SK-N-DZ (cell line): ENCODE data around the gene FIGNL2.
A peak's percentile ranks its signal among the peaks of the same experiment; 100 is the strongest.
"Not testable (repeated sequence)": the region's sequence is repeated elsewhere in the genome, so short reads cannot be mapped to it uniquely, and the experiment has no call there.

Source experiments
- DNase-seq: peaks from one replicate; pipeline ENCODE4 v3.0.0-alpha.2; 2015; ENCODE audit warnings: low spot score

Gene FIGNL2

DNA sequence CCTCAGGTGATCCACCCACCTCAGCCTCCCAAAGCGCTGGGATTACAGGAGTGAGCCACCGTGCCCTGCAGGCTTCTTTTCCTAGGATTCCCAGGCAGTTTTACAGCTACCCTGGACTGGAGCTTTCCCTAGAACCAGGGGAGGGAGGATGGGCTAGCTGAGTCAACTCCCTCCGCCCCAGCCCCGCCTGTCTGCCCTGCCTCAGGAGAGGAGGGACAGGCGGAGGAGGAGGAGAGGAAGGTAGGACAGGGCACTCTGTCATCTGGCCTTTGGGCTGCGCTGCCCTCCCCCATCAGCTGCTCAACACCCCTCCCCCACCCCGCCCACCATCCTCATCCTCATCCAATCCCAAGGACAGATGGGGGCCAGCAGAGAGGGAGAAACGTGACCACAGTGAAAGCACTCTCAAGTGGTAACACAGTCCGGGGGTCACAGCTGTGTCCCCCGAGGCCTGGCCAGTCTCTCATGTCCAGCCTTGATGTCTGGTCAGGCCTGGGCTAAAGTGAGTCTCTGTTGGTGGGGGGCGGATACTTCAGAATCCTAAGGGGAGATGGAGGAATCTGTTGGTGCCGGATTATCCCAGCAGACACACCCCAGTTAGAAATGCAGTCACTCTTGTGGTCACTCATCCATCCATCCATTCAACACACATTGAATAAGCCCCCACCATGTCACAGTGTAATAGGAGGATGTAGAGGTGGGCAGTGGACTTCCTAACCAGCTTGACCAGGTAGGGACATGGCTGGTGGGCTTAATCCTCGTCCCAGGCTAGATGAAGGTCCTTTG lies 12.3 kb downstream of the FIGNL2 start:
- DNase-seq, result no peak

DNA sequence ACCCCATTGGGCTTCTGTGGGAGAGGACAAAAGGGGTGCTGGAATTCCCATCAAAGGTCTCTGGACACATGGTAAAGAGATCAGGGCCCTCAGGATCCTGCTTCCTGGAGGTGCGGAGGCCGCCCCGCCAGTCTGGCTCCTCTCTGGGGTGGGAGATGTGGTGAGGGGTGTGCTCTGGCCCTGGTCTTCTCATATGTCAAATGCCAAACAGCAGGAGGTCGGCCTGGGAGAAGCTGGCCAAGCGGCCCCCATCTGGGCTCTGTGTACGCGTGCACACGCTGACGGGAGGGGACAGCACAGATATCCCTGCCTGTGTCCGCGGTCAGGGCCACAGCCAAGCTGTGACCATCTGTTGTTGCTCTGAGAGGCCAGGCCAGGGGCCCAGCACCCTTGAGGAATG lies 14.1 kb downstream of the FIGNL2 start:
- DNase-seq, result no peak

DNA sequence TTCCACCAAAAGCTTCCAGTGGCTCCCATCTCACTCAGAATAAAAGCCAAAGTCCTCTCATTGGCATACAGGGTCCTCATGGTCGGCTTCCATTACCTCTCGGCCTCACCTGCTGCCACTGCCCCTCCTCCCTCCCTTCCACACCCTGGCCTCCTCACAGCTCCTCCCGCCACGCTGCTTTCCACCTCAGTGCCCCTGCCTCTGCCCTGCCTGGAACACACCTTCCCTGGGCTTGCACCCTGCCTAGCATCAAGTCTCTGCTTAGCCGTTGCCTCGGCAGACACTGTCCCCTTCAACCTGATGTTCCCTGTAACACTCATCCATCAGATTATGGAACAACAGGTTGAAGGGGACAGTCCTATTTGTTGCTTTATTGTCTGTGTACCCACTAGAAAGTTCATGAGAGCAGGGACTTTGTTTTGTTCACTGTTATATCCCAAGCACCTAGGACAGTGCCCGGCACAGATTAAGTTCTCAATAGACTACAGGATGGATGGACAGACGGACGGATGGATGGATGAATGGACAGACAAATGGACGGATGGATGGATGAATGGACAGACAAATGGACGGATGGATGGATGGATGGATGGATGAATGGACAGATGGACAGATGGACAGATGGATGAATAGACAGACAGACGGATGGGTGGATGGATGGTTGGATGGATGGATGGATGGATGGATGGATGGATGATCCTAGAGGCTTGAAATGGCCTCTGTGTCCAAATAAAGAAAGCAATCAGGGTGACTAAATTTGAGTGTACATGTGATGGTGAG lies 14.9 kb downstream of the FIGNL2 start:
- no peak for DNase-seq

DNA sequence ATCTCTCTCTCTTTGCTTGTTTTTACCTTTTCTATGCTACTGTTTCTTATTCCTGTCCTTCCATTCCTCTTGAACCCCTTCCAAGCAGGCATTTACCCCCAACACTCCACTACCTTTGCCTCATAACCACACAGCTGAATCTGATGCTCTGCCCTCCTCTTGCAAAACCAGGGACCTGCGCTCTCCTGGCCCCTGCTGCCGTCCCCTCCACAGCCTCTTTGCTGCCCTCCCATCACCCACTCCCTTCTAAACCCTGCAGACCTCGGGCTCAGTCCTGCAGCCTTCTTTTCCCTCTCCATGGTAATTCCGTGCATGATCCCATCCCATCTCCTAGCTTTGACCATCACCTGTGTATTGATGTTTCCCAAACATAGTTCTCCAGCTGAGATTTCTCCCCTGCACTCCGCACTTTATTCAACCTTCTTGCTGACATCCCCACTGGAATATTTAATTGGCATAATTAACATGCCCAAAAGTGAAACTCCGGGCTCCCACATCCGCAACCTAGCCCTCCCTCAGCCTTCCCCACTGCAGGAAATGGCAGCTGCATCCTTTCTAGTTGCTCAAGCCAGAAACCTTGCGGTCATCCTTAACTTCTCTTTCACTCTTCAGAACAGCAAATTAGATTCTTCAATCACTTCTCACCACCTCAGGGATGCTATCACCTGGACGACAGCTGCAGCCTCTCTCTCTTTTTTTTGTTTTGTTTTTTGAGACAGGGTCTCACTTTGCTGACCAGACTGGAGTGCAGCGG lies 16.0 kb downstream of the FIGNL2 start:
- no peak for DNase-seq

DNA sequence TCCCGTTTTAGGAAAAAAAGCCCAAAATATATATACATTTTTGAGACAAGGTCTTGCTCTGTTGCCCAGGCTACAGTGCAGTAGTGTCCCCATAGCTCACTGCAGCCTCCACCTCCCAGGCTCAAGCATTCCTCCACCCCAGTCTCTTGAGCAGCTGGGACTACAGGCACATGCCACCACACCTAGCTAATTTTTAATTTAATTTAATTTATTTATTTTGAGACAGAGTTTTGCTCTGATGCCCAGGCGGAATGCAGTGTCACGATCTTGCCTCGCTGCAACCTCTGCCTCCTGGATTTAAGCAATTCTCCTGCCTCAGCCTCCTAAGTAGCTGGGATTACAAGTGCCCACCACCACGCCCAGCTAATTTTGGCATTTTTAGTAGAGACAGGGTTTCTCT lies 16.7 kb downstream of the FIGNL2 start:
- DNase-seq, result not testable (repeated sequence)

DNA sequence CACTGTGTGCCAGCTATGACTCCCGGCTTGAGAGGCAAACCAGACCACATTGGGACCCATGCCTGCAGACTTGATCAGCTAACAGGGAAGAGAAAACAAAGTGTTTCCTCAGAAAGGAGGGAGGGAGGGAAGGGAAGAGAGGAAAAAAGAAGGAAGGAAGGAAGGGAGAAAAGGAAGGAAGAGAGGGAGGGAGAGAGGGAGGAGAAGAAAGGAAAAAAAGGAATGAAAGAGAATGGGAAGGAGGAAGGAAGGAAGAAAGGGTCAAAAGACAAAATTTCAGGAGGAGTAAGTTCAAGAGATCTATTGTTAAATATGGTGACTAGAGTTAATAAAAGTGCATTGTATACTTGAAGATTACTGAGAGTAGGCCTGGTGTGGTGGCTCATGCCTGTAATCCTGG lies 18.9 kb downstream of the FIGNL2 start:
- no peak for DNase-seq

DNA sequence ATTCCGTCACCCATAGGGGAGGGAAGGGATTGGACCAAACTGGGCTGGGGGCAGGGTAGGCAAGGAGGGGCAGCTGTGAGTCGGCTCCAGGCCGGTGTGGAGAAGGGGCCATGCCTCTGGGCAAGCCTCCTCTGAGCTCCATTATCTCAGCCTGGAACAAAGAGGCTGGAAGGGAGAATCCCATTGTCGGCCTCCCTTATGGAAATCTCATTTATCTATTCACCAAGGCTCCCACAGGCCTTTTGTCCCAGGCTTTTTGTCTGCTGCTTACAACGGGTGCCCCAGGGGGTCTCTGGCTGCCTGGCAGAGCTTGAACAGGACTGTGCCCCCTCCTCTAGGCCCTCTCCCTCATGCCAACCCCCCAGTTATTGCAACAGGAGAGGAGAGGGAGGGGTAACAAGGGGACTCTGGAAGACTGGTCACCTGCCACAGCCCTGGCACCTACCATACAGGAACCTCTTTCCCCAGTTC lies 19.5 kb downstream of the FIGNL2 start:
- no peak for DNase-seq

DNA sequence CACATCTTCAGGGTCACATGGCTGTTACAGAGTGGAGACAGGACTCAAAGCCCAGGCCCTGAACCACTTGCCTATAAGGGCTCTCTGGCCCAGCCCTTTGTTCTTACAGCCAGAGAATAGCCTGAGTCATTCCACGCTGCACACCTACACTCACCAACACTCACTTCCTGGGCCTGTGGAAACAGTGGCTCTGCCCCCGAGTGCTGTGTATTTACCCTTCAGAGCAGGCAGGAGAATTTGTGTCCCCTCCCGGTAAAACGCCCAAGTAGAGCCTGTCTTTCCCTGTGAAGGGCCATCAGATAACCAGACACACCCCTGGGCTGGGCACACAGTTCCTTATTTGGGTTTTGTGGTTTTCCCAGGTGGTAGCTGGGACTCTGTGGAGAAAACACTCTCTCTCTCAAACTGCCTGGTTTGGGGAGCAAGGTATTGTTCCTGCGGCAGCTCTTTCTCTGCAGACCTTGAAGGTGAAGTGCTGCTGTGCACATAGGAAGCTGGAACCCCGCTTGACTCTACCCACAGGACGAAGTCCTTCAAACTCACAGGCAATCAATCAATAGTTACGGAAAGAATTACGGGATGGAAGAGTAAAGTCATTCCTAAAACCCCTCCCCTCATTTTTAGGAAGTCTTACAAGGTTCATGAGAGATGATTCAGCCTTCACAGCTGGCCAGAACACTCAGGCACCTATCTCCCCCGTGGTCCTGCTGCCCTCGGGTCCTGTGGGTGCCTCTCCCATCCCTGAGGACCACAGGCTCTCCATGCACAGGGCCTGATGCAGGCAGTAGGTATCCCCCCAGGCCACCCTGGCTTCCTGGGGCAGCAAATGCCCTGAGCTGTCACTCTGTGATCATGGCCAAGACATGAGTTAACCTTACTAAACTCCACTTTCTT lies 20.3 kb downstream of the FIGNL2 start:
- no peak for DNase-seq

DNA sequence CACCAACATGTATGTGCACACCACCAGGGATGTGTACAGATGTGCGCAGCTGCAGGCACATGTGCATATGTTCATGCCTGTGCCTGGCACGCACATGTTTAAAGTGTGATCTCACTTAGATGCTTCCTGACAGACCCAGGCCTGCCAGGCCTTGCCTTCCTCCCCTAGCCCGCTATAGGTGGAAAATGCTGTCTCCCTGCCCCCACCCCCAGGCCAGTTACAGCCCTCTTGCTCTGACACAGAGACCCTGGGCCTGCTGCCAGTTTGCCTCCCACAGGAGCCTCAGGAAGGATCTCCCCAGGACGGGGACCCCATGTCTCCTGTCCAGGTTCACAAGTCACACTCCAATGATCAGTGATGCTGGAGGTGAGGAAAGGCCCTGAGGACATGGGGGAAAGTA lies 21.6 kb downstream of the FIGNL2 start:
- DNase-seq, result no peak

DNA sequence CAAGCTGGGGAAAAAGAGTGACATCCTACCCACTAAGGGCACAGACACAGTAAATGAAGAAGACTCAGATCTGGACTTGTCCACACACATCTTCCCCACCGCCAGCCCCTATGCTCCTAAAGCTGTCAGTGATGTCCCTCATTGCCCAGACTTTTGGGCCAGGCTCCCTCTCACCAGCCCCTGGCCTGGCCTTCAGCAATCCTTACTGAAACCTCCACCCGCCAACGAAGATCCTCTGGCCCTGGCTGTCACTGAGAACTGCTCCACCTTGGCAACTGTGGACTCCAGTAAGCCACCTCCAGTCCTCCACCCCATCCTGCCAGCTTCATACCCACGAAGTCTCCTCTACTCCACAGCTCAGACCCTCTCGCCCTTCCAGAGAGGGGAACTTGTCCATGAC lies 23.3 kb downstream of the FIGNL2 start:
- DNase-seq, result no peak

DNA sequence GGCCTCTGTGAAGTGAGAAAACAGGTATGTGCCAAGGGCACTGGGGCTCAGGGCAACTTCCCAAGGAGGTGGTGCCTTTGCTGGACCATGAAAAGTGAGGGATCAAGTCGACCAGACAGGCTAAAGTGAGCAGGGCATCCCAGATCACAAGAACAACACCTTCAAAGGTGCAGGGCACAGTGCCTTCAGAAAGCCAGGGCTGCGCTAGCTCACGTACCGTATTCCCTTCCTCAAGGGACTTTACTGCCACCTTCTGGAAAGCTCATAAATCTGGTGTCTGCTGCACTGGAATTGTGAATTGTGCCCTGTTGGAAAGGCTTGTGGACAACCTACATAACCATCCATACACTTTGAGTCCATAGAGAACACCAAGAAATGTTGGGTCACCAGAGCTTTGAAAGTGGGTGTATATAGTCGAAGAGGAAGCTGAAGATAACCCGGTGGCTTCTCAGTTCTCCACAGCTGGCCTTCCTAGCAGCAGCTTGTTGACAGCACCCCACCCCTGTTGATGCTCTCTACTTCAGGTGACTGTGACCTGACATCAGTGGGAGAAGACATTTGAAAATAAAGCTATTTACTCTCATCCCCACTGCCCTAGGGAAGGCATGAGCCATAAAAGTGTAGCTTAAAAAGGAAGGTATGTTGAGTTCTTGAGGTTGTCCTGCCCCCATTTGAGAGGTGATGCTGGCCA lies 24.5 kb downstream of the FIGNL2 start:
- DNase-seq, result peak; percentile 69

DNA sequence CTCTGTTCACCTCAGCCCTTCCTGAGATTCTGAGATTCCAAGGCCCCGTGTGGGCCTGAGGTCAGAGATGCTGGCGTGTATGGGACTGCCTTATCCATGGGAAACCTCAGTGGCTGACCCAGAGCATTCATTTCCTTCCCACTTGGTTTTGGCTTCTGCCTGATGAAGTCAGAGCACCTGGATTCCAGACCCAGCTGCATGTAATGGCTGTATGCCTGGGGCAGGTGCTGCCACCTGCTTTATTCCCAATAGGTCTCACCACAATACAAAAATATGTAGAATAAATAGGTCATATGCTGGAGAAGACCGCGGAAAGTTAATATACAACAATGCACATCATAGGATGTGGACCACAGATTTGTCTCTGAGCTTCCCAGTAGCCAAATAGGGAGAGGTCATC lies 25.6 kb downstream of the FIGNL2 start:
- no peak for DNase-seq

DNA sequence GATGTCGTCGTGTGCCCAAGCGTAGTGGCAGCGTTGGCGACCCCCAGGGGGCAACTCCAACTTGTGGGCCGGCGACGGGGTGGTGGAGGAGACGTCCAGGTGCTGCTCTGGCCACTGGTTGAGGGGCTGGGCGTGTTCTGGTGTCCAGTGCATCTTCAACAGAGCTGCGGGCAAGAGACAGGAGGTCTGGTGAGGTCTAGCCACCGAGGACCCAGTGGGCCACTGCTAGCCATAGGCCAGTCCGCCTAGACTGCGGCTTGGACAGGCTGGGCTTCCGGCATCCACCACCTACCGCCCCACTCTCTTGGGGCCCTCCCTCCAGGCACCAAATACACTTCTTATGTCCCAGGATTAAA lies 26.3 kb downstream of the FIGNL2 start:
- DNase-seq, result no peak

DNA sequence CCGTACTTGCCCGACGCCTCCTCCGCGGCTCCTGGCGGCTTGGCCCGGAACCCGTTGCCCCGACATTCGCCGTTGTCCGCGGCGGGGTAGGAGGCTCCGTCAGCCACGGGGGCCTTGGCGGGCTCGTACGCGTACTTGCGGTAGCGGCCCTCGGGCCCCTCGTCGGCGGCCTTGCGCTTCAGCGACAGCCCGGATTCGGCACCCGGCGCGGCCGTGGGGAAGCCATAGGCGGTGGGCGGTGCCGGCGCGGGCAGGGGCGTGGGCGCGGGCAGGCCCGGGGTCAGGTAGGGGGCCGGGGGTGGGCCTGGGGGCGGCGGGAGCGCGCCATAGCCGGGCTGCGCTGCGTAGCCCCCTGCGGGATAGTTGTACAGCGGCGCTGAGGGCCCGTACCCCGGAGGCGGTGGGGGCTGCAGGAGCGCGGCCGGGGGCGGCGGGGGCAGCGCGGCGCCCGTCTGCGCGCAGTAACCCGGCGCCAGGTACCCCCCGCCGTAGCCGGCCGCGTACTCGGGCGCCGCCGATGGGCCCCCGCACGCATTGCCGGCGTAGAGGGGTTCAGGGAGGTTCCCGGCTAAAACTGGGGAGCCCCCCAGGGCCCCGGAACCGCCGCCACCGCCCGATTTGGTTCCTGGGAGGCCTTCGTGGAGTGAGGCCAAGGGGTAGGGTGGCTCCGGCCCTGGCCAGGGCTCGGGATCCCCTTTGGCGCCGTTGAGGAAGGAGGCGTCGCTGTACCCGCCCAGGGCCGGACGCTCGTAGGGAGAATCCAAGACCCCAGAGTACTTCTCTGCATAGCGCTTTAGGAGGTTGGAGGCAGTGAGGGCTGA lies 26.9 kb downstream of the FIGNL2 start:
- no peak for DNase-seq

DNA sequence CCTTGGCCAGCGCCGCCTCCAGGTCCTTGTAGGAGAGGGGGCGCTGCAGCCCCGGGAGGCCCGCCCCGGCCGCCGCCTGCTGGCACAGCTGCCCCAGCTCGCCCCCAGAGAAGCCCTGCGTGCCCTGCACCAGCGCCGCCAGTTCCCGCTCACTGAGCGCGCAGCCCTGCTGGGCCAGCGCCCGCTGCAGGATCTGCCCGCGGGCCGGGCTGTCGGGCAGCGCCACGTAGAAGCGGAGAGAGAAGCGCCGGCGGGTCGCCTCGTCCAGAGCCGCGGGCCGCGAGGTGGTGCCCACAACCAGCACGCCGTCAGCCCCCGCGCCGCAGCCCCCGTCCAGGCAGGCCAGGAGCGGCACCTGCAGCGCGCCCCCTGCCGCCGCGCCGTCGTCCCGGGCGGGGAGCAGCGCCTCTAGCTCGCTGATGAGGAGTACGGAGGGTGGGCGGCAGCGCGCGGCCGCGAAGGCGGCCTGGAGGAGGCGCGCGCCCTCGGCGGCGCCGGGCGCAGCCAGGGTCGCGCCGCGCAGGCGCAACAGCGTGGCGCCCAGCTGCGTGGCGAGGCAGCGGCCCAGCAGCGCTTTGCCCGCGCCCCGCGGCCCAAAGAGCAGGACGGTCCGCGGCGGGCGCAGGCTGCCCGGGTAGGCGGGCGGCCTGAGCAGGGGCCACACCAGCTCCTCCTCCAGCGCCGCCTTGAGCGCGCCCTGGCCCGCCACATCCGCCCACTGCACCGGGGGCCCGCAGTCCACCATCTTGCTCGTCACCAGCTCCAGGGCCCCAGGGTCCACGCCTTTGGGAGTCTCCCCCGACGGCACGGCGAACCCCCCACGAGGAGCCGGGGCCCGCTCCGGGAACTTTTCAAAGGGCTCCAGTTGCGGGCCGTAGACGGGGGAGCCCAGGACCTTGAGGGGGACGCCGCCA lies 27.7 kb downstream of the FIGNL2 start:
- DNase-seq, result no peak

DNA sequence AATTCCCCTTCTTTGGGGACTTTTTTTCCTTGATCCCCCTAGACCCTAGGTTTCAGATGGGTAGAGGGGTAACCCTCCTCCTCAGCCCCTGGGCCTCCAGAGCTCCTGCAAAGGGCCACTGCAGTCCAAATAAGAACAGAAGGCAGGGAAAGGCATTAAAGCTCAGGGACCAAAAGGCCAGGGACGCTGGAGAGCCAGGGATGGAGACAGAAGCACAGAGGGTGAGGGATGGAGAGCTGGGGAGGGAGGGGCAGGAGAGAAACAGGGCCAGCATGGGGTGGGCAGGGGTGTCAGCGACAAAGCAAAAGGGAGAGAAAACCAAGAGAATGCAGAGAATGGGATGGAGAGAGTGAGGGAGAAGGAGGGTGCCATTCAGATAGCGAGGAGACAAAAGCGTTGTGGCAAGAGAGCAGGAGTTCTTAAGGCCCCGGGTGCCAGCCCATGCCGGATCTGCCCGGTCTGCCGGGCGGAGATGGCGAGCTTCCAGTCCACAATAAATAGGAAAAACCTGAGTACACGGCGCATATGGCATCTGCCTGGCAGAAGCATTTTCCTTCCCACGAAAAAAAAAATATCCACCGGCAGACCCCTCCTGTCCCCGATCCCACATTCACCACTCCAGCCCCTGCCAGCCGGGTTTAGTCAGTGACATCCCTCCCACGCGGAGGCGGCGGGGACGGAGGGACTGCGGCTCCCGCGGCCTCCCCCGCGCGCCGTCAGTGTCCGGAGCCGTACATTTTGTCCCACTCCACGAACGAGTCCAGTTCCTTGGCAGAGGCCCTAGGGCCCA lies 28.6 kb downstream of the FIGNL2 start:
- DNase-seq, result no peak

DNA sequence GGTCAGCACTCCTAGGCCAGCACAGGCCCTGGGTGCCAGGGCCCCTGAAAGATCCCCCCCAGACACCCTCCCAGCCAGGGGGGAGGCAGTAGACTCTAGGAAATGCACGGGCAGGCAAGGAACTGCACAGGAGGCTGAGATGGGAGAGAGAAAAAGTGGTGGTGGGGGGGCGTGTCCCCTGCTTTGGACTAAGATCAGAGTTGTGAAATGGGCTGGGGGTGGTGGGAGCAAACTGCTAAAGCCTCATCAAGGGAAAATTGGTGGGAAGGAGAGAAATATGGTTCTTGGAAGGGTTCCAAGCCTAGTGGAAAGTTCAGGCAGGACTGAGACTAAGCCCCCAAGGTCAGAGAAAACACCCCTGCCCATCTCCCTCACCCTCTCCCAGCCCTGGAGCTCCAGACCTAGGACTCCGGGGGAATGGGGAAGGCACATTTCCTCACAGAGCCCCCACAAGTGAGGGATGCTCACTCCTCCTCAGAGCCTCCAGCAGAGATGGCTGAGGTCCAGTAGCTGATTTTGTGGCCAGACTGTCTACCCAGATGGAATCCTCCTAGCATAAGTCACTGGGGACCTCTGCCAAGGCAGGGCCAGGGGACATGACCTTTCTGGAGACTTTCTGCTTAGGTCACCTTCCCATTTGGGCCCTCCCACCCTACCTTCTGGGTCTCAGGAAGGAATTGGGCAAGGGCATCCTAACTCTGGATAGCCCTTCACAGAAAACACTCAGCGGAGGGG lies 29.8 kb downstream of the FIGNL2 start:
- DNase-seq, result no peak
